Nephron progenitor cell (in vitro differentiated cells): ENCODE measurements around the gene ATP10A.

ENCODE experiments used
- DNase-seq: peaks from one replicate; pipeline ENCODE4 v3.0.0; 2021
- H3K27ac Mint-ChIP-seq: 2 replicates; pipeline ENCODE4 v1.8.0; 2021; ENCODE audit warnings: mild to moderate bottlenecking, moderate library complexity, mixed read lengths
- H3K27me3 Mint-ChIP-seq: 2 replicates; pipeline ENCODE4 v1.8.0; 2021; ENCODE audit warnings: mild to moderate bottlenecking, low read depth, mixed read lengths; ENCODE audit not compliant: poor library complexity
- H3K36me3 Mint-ChIP-seq: 2 replicates; pipeline ENCODE4 v1.8.0; 2021; ENCODE audit warnings: low read depth, mixed read lengths
- H3K4me1 Mint-ChIP-seq: 2 replicates; pipeline ENCODE4 v1.8.0; 2021; ENCODE audit warnings: mixed read lengths
- H3K4me3 Mint-ChIP-seq: 2 replicates; pipeline ENCODE4 v1.8.0; 2021; ENCODE audit warnings: mild to moderate bottlenecking, moderate library complexity, mixed read lengths
- H3K9me3 Mint-ChIP-seq: 2 replicates; pipeline ENCODE4 v1.8.0; 2021; ENCODE audit warnings: mild to moderate bottlenecking, moderate library complexity, mixed read lengths
- TF ChIP-seq, protein P1 (sequence below): fragments of 200-600 bp; sonication (generic); IDR thresholded peaks from 2 replicates; pipeline ENCODE4 v1.5.0; 2021; ENCODE audit warnings: antibody characterized with exemption

ATP10A gene

DNA sequence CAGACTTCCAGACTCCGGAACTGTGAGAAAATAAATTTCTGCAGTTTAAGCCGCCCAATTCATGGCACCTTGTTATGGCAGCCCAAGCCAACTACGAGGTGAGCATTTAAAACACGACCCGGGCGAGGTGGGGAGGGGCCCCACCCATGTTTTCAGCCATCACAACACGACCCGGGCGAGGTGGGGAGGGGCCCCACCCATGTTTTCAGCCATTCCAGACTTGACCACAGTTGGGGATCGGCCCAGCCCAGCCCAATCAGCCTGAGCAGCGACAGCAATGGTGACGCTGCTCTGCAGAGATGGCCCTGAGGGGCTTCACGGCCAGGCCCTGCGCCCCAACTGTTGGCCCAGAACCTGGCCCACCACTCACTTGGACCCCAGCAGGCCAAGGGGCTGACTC is 93.1 kb downstream of the ATP10A start:
- peaks cover 26% of the 10 kb centered on the region for H3K4me1 Mint-ChIP-seq
- TF ChIP-seq, protein P1, sequence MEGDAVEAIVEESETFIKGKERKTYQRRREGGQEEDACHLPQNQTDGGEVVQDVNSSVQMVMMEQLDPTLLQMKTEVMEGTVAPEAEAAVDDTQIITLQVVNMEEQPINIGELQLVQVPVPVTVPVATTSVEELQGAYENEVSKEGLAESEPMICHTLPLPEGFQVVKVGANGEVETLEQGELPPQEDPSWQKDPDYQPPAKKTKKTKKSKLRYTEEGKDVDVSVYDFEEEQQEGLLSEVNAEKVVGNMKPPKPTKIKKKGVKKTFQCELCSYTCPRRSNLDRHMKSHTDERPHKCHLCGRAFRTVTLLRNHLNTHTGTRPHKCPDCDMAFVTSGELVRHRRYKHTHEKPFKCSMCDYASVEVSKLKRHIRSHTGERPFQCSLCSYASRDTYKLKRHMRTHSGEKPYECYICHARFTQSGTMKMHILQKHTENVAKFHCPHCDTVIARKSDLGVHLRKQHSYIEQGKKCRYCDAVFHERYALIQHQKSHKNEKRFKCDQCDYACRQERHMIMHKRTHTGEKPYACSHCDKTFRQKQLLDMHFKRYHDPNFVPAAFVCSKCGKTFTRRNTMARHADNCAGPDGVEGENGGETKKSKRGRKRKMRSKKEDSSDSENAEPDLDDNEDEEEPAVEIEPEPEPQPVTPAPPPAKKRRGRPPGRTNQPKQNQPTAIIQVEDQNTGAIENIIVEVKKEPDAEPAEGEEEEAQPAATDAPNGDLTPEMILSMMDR: no peak
- no peak for DNase-seq

DNA sequence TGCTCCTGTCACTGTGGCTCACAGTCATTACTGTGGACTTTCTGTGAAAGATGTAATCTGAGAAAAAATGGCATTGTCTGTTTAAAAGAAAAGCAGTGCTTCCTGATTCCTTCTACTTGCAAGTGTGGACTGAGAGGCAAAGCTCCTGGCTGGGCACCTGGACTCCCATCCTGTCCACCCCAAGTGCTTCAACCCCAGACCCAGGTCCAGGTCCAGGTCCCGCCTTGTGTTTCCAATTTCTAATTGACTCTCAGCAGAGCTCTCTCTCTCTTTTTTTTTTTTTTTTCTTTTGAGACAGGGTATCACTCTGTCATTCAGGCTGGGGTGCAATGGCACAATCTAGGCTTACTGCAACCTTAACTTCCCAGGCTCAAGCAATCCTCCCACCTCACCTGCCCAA is 94.9 kb downstream of the ATP10A start:
- Mint-ChIP-seq H3K27ac (no peak overlapping the region), H3K36me3 (no peaks in the 10 kb centered on the region), H3K4me3 (no peak overlapping the region), H3K4me1 (peaks cover 11% of the 10 kb centered on the region), H3K9me3 (no peaks in the 10 kb centered on the region), H3K27me3 (peaks cover 3% of the 10 kb centered on the region)
- DNase-seq: no peak
- TF ChIP-seq, protein P1: no peak

More for the DNA sequence above, 93.1 kb downstream of the ATP10A start:
- Mint-ChIP-seq H3K9me3 (no peaks in the 10 kb centered on the region), H3K27ac (no peak overlapping the region), H3K36me3 (no peaks in the 10 kb centered on the region), H3K27me3 (no peaks in the 10 kb centered on the region), H3K4me3 (no peak overlapping the region)

DNA sequence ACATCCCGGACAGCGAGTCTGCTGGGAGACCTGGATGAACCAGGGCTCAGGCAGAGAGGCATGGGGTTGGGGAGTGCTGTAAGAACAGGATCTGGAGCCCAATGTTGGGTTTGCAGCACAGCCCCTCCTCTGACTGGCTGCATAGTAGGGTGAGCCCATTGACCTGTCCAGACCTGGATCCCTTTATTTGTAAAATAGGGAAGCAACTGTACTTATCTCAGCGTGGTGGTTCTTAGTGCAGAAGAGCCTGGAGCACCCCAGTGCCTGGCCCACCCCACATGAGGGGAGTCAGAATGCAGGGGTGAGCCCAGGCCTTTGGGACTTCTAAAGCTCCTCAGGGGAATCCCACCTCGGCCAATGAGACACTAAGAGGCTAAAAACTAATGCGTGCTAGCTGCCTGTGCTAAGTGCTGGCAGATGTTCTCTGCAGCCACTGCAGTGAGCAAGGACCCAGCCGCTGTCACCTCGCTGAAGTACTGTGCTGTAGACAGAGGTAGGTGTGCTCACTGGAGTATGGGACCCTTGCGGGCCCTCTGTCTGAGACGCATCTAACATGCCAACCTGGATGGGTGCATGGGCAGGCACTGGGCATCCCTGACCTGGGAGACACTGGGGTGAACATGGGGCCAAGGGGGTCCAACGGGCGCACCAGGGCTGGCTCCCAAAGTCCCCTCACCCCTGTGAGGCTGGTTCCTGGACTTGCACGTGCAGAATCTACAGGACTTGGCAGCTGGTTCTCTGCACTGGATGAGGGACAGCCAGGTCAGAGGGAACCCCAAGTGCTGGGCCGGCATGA is 95.6 kb downstream of the ATP10A start:
- Mint-ChIP-seq H3K4me3 (no peak overlapping the region), H3K4me1 (peaks cover 7% of the 10 kb centered on the region), H3K9me3 (no peaks in the 10 kb centered on the region), H3K27me3 (peaks cover 3% of the 10 kb centered on the region), H3K27ac (no peak overlapping the region), H3K36me3 (no peaks in the 10 kb centered on the region)
- TF ChIP-seq, protein P1: no peak
- no peak for DNase-seq

DNA sequence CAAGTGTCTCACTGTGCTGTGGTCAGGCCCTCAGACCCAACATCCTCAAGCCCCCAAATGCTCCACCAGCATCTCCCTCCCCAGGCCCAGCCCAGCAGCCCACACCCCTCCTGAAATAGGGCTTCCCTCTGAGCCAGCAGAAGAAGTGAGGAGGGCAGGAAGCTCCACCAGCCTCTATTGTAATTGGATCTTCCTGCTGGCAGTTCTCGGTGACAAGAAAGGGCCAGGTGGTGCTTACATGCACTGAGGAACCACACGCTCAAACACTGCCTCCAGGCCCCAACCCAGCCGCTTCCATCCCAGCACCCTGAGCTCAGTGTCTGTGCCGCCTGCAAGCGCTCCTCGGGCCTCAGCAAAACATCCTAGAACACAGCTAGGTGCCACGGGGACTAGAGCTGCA is 96.7 kb downstream of the ATP10A start:
- H3K27ac Mint-ChIP-seq: peak overlapping the region; percentile 32
- no peaks in the 10 kb centered on the region for H3K36me3 Mint-ChIP-seq
- DNase-seq: no peak
- no peaks in the 10 kb centered on the region for H3K9me3 Mint-ChIP-seq
- peaks cover 3% of the 10 kb centered on the region for H3K27me3 Mint-ChIP-seq
- H3K4me1 Mint-ChIP-seq: peaks cover 7% of the 10 kb centered on the region
- no peak overlapping the region for H3K4me3 Mint-ChIP-seq
- TF ChIP-seq, protein P1: no peak

DNA sequence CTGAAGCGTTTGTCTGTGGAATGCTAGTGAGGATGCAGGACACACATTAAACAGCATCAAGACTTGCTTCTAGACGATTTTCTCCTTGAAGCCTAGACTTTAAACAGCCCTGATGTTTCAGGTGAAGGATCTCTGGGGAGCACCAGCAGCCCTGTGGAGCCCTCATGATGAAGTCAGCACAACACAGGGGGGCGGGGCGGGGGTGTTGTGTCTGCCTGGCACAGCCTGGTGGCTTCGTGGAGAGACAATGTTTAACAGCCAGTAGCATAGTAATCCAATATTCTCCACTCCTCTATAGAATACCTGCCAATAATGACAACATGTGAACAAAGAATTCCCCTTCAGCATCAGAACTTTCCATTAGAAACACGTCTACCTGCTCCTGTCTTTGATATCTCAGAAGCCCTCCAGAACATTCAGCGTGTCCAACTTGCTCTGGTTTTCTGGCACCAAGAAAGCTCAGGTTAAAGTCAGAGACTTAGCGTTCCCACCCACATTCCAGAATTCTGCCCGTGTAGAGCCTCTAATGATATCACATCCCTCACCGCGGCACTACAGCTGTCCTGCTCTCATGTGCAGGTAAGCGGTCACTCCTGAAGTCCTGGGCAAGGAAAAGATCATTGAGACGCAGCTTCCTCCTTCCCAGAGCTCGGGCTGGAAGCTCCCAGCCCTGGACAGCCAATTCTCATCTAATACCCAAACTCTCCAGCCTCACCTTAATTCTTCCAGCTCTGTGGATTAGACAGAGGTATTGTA is 98.0 kb downstream of the ATP10A start:
- no peak for DNase-seq
- Mint-ChIP-seq H3K36me3 (no peaks in the 10 kb centered on the region), H3K4me1 (peaks cover 7% of the 10 kb centered on the region), H3K27me3 (peaks cover 3% of the 10 kb centered on the region), H3K4me3 (no peak overlapping the region), H3K27ac (no peak overlapping the region), H3K9me3 (no peaks in the 10 kb centered on the region)
- TF ChIP-seq, protein P1: no peak
